ENCODE data around the gene CDH13. TPM values are rescaled to one million over a fixed set of nuclear protein-coding genes. Genes with fewer than 3 reads are reported as not detected.

Gene CDH13
- total and polyA plus RNA-seq, 9 of the 15 experiments (the other 6 are each of a cell fraction or from before 2014, with no cell fraction given) = 0.03 TPM; not detected in 8

DNA sequence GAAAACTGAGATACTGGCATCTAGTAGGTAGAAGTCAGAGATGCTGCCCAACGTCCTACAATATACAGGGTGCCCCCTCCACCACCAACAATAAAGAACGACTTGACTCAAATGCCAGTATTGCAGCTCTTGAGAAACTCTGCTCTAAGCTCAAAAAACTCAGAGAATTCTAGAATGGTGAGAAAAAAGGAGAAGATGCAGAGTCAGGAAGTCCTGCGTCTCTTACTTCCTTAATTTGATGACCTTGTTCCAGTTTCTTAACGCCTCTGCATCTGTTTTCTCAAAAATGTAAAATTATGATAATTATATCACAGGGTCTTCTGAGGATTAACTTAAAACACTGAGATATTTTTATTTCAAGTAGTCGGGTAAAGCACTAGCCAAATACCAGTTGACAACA lies 1179.3 kb downstream of the CDH13 start:
- Histone ChIP-seq H3K4me3 (no peak overlapping the region), H3K36me3 (ENCODE audit: control insufficient read depth, insufficient read depth, low read length) (peaks cover 20% of the 10 kb centered on the region), H3K4me1 (replicated peaks in 1 of 2; ENCODE audit: control insufficient read depth in 2 of 2, insufficient read depth in 2 of 2, low read length in 2 of 2) (peaks cover 4 to 9% of the 10 kb centered on the region in 2 experiments; a peak in 4 of 5 replicates), H3K9me1 (ENCODE audit: control insufficient read depth, insufficient read depth, low read length) (peaks cover 3% of the 10 kb centered on the region), H3K79me2 (ENCODE audit: control insufficient read depth, insufficient read depth, low read length) (peaks cover 22% of the 10 kb centered on the region), H3K27ac (ENCODE audit: extremely low read depth, low read depth, low read length) (no peak overlapping the region), H3K4me2 (ENCODE audit: insufficient read depth, low read length) (no peak overlapping the region), H4K20me1 (replicated peaks; ENCODE audit: control insufficient read depth, insufficient read depth, low read length) (peaks cover 6% of the 10 kb centered on the region; the same call in 1 of the 2 replicates), H2AFZ (ENCODE audit: low read depth, low read length) (no peak overlapping the region), H3K27me3 (ENCODE audit: control insufficient read depth in 2 of 2, insufficient read depth in 2 of 2, low read length in 2 of 2) (peaks cover 17 to 24% of the 10 kb centered on the region in 2 experiments), H3K9ac (ENCODE audit: insufficient read depth in 1 of 2, low read depth in 2 of 2, low read length in 2 of 2) (no peak overlapping the region), H3K9me3 (replicated peaks; ENCODE audit: control insufficient read depth, insufficient read depth, low read depth, low read length) (no peaks in the 10 kb centered on the region)
- intact Hi-C loops (cut with micrococcal nuclease) (no loop called here), in situ Hi-C loops (cut with MboI) (no loop called here)
- no TSS peak for BruUV-seq (replicated peaks)
- ChIA-PET CTCF (ENCODE audit: low intra/inter-chr PET ratio) (no interaction called here), POLR2A (interaction anchor here (1.7 kb wide), 1 partner anchor 11 kb away, joined by 4 read pairs; no protein-coding TSS in a partner anchor)
- no peak for ATAC-seq
- WGBS (ENCODE audit: insufficient coverage, low coverage, missing lambda C conversion rate) = 6% methylated on average over 5 of the region's 5 CpGs
- no peak for FAIRE-seq
- no peak for DNase-seq (ENCODE audit: extremely low read depth in 1 of 4, low spot score in 3 of 4)
- TF ChIP-seq U2AF1 (optimal IDR thresholded peaks at IDR 0.05; ENCODE audit: low read depth, low read length) (no peak), L3MBTL2 (IDR thresholded peaks at IDR 0.05) (no peak), HNRNPK (IDR thresholded peaks at IDR 0.05; ENCODE audit: low read depth, low read length, poor library complexity, severe bottlenecking) (no peak), GABPB2 (CRISPR knock-in tag; conservative IDR thresholded peaks at IDR 0.05) (no peak), SIX5 (IDR thresholded peaks at IDR 0.05; ENCODE audit: borderline replicate concordance in 1 of 2, insufficient read depth in 1 of 2, low read depth in 1 of 2, low read length in 2 of 2) (no peak), ZNF766 (CRISPR knock-in tag; conservative IDR thresholded peaks at IDR 0.05) (no peak), ZNF699 (CRISPR knock-in tag; IDR thresholded peaks at IDR 0.05; ENCODE audit: insufficient replicate concordance) (no peak), ZNF174 (CRISPR knock-in tag; IDR thresholded peaks at IDR 0.05) (no peak), ZBED1 (IDR thresholded peaks at IDR 0.05) (no peak), PHF20 (IDR thresholded peaks at IDR 0.05; ENCODE audit: partially characterized antibody) (no peak), ZNF124 (CRISPR knock-in tag; IDR thresholded peaks at IDR 0.05) (no peak), POLR3A (IDR thresholded peaks at IDR 0.05; ENCODE audit: borderline replicate concordance, extremely low read depth, insufficient read depth, insufficient read length) (no peak)
- TF ChIP-seq, protein P1, sequence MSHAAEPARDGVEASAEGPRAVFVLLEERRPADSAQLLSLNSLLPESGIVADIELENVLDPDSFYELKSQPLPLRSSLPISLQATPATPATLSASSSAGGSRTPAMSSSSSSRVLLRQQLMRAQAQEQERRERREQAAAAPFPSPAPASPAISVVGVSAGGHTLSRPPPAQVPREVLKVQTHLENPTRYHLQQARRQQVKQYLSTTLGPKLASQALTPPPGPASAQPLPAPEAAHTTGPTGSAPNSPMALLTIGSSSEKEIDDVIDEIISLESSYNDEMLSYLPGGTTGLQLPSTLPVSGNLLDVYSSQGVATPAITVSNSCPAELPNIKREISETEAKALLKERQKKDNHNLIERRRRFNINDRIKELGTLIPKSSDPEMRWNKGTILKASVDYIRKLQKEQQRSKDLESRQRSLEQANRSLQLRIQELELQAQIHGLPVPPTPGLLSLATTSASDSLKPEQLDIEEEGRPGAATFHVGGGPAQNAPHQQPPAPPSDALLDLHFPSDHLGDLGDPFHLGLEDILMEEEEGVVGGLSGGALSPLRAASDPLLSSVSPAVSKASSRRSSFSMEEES (CRISPR knock-in tag; IDR thresholded peaks at IDR 0.05) = no peak
- TF ChIP-seq, protein P2, sequence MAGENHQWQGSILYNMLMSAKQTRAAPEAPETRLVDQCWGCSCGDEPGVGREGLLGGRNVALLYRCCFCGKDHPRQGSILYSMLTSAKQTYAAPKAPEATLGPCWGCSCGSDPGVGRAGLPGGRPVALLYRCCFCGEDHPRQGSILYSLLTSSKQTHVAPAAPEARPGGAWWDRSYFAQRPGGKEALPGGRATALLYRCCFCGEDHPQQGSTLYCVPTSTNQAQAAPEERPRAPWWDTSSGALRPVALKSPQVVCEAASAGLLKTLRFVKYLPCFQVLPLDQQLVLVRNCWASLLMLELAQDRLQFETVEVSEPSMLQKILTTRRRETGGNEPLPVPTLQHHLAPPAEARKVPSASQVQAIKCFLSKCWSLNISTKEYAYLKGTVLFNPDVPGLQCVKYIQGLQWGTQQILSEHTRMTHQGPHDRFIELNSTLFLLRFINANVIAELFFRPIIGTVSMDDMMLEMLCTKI (IDR thresholded peaks at IDR 0.05; ENCODE audit: partially characterized antibody) = no peak
- TF ChIP-seq, protein P3, sequence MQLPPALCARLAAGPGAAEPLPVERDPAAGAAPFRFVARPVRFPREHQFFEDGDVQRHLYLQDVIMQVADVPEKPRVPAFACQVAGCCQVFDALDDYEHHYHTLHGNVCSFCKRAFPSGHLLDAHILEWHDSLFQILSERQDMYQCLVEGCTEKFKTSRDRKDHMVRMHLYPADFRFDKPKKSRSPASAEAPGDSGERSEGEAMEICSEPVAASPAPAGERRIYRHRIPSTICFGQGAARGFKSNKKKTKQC (CRISPR knock-in tag; IDR thresholded peaks at IDR 0.05) = no peak

Data from K562 (cell line).